22Rv1 (cell line): ENCODE measurements around the gene DDX41.

Source experiments
- H3K27ac ChIP-seq: fragments of 450-650 bp; 2 replicates; pipeline ENCODE4 v1.5.1; 2017
- ZFX ChIP-seq: fragments of 450-650 bp; IDR thresholded peaks from 2 replicates; pipeline ENCODE4 v1.6.1; 2017; ENCODE audit warnings: antibody characterized with exemption, borderline replicate concordance
- TF ChIP-seq, protein P1 (sequence below): fragments of 450-650 bp; IDR thresholded peaks from 2 replicates; pipeline ENCODE4 v1.5.1; 2017; ENCODE audit warnings: mild to moderate bottlenecking

The DDX41 gene

DNA sequence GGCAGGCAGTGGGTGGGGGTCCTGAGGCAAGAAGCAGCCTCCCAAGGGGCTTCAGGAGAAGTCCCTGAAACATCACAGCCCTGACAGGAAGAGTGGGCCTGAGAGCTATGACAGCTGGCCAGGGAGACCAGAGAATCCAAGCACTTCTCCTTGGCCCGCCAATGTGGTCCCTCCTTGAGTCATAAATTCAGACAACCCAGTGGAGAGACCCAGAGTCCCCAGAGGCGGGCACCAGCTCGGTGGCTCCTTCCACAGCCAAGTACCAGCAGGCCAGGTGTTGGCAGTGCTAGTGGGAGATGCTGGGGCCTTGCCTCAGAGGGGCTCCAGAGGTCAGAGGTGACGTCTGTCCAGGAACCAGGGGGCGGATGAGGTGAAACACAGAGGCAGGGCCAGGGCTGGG, 5.6 kb downstream of the DDX41 start:
- no peak overlapping the region for H3K27ac ChIP-seq
- TF ChIP-seq ZFX: no peak
- TF ChIP-seq, protein P1, sequence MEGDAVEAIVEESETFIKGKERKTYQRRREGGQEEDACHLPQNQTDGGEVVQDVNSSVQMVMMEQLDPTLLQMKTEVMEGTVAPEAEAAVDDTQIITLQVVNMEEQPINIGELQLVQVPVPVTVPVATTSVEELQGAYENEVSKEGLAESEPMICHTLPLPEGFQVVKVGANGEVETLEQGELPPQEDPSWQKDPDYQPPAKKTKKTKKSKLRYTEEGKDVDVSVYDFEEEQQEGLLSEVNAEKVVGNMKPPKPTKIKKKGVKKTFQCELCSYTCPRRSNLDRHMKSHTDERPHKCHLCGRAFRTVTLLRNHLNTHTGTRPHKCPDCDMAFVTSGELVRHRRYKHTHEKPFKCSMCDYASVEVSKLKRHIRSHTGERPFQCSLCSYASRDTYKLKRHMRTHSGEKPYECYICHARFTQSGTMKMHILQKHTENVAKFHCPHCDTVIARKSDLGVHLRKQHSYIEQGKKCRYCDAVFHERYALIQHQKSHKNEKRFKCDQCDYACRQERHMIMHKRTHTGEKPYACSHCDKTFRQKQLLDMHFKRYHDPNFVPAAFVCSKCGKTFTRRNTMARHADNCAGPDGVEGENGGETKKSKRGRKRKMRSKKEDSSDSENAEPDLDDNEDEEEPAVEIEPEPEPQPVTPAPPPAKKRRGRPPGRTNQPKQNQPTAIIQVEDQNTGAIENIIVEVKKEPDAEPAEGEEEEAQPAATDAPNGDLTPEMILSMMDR: no peak

DNA sequence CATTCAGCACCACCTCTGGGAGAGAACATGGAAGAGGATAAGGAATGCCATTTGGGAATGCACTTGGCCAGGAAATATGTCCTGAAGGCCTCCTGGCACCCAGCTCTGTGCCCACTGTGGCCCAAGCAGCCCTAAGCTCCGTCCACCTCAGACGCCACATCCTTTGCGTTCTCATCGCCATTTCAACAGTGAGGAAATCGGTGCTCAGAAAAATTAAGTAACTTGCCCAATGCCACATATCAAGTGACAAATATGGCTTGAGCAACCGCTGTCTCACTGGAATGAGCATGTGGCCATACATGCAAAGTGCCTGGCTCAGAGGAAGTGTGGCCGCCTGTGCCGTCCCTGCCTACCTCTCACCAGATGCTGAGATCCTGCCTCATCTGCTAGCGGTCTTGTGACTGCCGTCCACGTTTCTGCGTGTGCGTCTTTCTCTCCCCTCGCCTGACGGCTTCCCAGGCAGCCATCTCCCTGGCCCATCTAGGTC, 6.2 kb downstream of the DDX41 start:
- TF ChIP-seq ZFX: no peak
- TF ChIP-seq, protein P1: no peak
- no peak overlapping the region for H3K27ac ChIP-seq

DNA sequence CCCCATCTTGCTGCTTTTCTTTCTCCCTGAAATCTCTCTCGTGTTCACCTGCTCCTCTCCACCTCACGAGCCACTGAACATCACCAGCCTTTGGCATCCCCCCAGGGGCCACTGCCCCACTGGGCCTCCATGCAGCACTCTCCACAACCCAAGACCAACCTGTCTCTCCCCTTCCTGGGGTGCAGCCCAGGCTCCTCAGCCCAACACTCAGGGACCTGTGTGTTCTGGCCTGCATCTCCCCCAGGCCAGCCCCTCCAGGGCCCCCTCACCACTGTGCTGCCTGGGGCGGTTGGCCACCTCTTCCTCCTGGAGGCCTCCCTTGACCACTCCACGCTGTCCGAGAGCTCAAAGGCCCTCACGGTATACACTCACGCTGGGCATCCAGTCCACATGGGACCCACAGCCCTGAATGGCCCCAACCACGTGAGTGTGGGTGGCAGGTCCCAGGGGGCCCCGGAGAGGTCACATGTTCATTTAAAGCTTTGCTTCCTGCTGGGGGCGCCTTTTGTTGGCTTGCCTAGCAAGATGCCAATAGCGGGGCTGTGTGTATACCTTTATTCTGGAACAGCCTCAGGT, 6.7 kb downstream of the DDX41 start:
- no peak overlapping the region for H3K27ac ChIP-seq
- TF ChIP-seq ZFX: no peak
- TF ChIP-seq, protein P1: no peak

DNA sequence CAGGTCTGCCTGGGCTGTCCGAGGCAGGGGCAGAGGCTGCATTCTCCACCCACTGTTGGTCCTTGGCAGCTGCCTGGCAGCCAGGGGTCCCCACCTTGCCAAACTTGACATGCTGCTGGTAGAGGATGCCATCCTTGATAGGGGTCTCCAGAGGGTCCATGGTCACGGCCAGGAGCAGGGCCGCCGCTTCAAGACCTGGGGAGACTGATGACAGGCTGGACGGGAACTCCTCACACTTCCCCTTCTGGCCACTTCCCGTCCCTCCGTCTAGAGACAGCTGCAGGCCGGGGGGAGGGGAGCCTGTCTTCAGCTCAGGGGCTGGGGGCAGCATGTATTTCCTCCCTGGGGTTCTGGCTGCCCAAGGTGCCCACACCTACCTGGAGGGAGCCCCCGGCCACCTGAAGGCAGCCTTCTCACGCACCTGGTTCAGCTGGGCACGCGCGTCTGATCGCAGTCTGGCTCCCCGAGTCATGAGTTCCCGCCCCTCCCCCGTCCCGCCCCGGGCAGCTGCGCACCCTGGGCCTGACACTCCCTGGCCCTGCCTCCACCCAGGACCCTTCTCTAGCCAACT, 7.3 kb downstream of the DDX41 start, which contains the start of gene DOK3:
Gene DOK3 (minus strand): TSS at position 446 of the 571 bp plus-strand sequence. CDS start 286 bp downstream, at position 160.
- TF ChIP-seq, protein P1: no peak
- TF ChIP-seq ZFX: no peak
- no peak within 1 kb of the TSS for H3K27ac ChIP-seq

DNA sequence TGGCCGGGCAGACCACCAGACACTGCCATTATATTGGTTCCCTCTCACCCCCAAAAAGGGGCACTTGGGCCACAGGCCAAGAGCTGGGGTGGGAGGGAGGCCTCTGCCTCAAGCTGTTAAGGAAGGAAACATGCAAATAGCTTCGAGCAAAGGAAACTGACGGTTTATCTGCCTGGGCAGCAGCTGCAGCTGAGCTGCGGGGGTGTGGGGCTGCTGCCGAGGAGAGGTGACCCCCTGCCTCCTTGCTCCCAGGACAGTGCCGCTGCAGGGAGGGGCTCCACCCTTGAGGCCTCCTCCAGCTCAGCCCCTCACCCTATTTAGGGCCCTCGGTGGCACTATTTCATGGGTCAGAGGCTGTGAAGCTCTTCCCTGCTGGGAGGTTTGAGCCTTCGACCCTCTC, 7.9 kb downstream of the DDX41 start:
- no peak overlapping the region for H3K27ac ChIP-seq

DNA sequence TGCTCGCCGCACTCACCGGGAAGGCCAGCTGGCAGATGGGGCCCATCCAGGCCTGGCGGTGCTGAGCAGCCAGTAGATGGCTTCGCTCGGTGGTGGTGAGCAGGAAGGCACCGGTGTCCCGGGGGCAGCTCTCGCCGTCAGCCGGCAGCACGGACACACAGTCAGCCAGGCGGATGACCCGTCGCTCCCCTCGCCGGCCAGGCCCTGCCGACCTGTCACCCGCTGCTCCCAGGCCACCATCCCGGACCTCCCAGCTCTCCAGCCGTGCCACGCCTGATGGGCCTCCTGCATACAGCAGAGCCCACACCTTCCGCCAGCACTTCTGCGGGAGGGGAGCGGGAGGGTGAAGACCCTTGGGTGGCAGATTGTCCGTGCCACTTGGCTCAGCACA, 8.5 kb downstream of the DDX41 start:
- TF ChIP-seq, protein P1: no peak
- no peak for TF ChIP-seq ZFX
- H3K27ac ChIP-seq: no peak overlapping the region

More for the DNA sequence above, 7.9 kb downstream of the DDX41 start:
- TF ChIP-seq ZFX: no peak
- TF ChIP-seq, protein P1: no peak

DNA sequence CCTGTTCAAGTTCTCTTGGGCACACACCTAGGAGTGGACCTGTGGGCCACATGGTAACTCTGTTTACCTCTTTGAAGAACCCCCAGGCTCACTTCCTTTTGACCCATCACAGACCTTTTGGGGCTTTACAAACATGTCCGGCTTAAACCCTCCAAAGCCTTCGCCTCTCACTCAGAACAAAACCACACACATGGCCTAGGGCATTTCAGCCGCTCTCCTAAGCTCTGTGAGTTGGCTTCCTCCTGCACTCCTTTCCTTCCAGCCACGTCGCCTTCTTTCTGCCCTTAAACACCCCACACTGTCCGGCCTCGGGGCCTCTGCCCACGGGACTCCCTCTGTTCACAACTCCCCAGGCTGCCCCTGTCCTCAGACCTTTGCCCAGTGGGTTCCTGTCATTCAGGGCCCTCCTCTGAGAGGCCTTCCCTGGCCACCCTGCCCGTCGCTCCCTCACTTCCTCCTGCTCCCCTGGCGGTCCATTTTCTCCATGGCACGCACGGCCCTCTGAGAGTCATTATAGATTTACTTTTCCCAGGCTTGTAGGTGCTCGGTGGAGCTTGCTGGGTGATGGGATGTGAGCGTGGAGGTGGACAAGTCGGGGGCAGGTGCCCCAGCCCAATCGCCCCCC, 9.1 kb downstream of the DDX41 start:
- H3K27ac ChIP-seq: no peak overlapping the region
- TF ChIP-seq, protein P1: no peak
- no peak for TF ChIP-seq ZFX
